ENCODE measurements around the gene F12.

The F12 gene

DNA sequence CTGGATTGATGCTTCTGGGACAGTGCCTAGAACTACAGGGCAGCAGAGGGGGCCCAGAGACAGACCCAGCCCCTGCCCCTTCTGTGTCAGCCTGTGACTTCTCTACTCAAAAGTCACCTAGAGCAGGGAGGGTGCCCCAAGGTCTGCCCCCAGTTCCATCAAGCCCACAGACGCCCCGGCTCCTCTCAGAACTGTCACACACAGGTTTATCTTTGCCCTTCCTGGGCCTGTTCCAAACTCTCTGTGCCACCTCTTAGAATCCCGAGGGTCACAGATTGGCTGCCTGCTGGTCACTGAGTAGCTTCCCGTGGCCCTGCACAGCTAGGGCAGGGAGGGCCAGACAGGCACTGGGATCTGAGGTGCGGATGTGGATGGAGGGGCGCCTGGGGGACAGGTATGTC, 49.9 kb downstream of the F12 start:
- peak overlapping the region; percentile 90 for H3K27ac Mint-ChIP-seq
- H3K9me3 Mint-ChIP-seq = peaks cover 8% of the 10 kb centered on the region
- H3K36me3 Mint-ChIP-seq (ENCODE audit: low read depth) = peaks cover 27% of the 10 kb centered on the region

DNA sequence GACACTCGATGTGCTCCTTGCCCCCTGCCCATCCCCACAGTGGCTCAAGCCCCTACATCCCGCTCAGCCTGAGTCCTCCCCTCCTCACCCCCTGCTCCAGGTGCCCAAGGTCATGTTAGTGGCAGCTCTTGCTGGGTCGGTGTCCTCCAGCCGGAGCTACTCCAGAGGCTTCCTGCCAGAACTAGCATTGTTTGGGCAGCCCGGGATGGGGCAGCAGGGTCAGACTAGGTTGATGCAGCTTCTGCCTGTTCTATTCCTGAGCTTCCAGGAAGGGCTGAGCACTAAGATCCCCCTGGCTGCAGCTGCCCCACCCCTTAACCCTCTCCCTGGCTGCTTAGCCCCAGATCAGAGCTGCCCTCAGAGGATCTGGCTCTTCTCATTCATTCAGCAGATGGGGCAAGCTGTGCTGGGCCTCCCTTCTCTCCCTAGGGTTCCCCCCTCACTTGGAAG, 51.0 kb downstream of the F12 start:
- H3K27me3 Mint-ChIP-seq = no peaks in the 10 kb centered on the region
- peaks cover 8% of the 10 kb centered on the region for H3K9me3 Mint-ChIP-seq
- H3K4me3 Mint-ChIP-seq = peak overlapping the region; percentile 89
- peaks cover 79% of the 10 kb centered on the region for H3K4me1 Mint-ChIP-seq (ENCODE audit: low read depth)
- peaks cover 27% of the 10 kb centered on the region for H3K36me3 Mint-ChIP-seq (ENCODE audit: low read depth)
- peak overlapping the region; percentile 90 for H3K27ac Mint-ChIP-seq
- no peak for DNase-seq

More for the DNA sequence above, 49.9 kb downstream of the F12 start:
- peak overlapping the region; percentile 89 for H3K4me3 Mint-ChIP-seq
- no peak for DNase-seq
- peaks cover 86% of the 10 kb centered on the region for H3K4me1 Mint-ChIP-seq (ENCODE audit: low read depth)
- H3K27me3 Mint-ChIP-seq = no peaks in the 10 kb centered on the region

GRCh38 chr5:177357459-177358351, 51.7 kb downstream of the F12 start, which contains the start of gene RGS14:
TSS of gene RGS14 (plus strand) at chr5:177357924. CDS start at chr5:177358025, 101 bp downstream.
- H3K4me3 Mint-ChIP-seq = peak within 1 kb of the TSS; percentile 89
- H3K9me3 Mint-ChIP-seq = peaks cover 8% of the 10 kb centered on the region
- H3K27ac Mint-ChIP-seq = peak within 1 kb of the TSS; percentile 92
- H3K36me3 Mint-ChIP-seq (ENCODE audit: low read depth) = peaks cover 27% of the 10 kb centered on the region
- peak; percentile 78 for DNase-seq
- H3K27me3 Mint-ChIP-seq = no peaks in the 10 kb centered on the region
- H3K4me1 Mint-ChIP-seq (ENCODE audit: low read depth) = peaks cover 72% of the 10 kb centered on the region

- Mint-ChIP-seq H3K4me3 (peak overlapping the region; percentile 89), H3K9me3 (peaks cover 8% of the 10 kb centered on the region), H3K4me1 (ENCODE audit: low read depth) (peaks cover 68% of the 10 kb centered on the region), H3K27ac (peak overlapping the region; percentile 92), H3K27me3 (no peaks in the 10 kb centered on the region), H3K36me3 (ENCODE audit: low read depth) (peaks cover 27% of the 10 kb centered on the region)
- DNase-seq = peak; percentile 47
Observed at GRCh38 chr5:177357146-177357458, 52.3 kb downstream of the F12 start.

DNA sequence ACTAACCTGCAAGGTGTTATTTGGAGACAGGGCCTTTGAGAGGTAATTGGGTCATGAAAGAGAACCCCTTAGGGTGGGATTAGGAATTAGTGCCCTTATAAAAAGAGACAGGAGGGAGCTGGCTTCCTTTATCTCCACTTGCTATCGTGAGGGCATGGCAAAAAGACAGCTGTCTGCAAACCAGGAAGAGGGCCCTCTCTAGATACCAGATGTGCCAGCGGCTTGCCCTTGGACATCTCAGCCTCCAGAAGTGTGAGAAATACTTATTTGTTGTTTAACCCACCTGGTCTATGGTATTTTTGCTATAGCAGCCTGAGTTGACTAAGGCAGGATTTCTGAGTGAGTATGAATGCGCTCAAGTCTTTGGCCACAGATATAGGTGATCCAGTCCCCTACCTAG, 52.6 kb downstream of the F12 start:
- Mint-ChIP-seq H3K27me3 (no peaks in the 10 kb centered on the region), H3K4me1 (ENCODE audit: low read depth) (peaks cover 68% of the 10 kb centered on the region), H3K27ac (no peak overlapping the region), H3K36me3 (ENCODE audit: low read depth) (peaks cover 26% of the 10 kb centered on the region), H3K9me3 (peaks cover 8% of the 10 kb centered on the region), H3K4me3 (peak overlapping the region; percentile 89)
- no peak for DNase-seq

DNA sequence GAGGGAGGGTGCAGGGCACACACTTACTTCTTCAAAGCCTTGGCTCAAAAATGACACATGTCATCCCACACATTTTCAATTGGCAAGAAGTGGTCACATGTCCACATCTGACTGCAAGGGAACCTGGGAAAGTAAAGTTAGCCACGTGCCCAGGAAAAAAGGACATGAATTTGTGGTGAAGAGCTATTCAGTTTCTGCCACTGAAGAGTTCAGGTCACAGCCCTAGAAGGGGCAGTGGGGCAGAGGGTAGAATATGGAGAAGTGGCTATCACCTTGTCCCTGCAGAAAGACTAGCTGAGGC, 53.5 kb downstream of the F12 start:
- Mint-ChIP-seq H3K4me1 (ENCODE audit: low read depth) (peaks cover 59% of the 10 kb centered on the region), H3K4me3 (no peak overlapping the region), H3K36me3 (ENCODE audit: low read depth) (peaks cover 30% of the 10 kb centered on the region), H3K9me3 (peaks cover 8% of the 10 kb centered on the region), H3K27me3 (no peaks in the 10 kb centered on the region), H3K27ac (no peak overlapping the region)
- DNase-seq = no peak

DNA sequence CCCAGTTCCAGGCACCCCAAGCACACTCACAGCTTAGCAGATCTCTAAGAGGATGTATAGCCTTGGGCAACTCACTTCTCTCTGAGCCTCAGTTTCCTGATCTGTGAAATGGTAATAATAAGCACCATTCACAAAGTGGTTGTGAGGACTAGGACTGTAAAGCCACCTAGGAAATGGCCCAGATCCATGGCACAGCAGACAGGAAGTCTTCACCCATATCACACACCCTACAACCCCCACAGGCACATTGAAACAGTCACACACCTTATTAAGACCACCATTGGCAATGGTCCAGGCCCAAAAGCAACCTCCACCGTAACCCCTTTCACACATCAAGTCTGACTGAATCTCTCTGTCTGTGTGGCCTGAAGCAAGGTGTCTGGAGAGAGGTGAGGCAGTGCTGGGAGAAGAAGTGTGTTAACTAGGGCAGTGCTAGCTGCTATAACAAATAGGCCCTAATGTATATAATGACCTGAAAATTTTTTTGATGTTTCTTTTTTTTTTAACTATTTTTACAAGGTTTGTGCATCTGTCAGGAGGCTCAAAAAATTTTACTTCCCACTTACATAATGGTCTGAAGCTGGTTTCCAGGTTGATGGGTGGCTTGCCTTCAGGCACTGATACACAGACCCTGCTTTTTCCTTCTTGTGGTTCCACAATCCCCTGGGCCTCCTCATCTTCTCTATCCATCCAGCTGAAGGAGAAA, 54.0 kb downstream of the F12 start:
- Mint-ChIP-seq H3K4me3 (no peak overlapping the region), H3K27ac (no peak overlapping the region), H3K27me3 (no peaks in the 10 kb centered on the region), H3K9me3 (peaks cover 8% of the 10 kb centered on the region), H3K36me3 (ENCODE audit: low read depth) (peaks cover 34% of the 10 kb centered on the region), H3K4me1 (ENCODE audit: low read depth) (peaks cover 61% of the 10 kb centered on the region)
- no peak for DNase-seq

DNA sequence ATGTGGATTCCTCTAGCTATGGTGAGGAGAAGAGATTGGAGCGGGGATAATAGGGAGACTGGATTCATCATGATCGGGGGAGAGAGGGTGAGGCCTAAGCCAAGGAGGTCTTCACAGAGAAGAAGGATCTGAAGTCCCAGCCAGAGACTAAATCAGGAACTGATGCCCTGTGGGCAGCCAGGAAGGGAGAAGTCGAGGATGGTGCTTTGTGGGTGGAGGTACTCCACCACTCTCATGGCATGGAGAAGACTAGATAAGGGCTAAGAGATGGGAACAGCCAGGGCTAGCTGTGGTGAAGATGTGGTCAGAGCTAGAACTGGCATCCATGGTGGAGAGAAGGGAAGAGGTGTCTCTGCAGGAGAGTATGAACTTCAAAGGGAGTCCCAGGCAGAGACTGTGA, 54.7 kb downstream of the F12 start:
- H3K4me1 Mint-ChIP-seq (ENCODE audit: low read depth) = peaks cover 61% of the 10 kb centered on the region
- H3K9me3 Mint-ChIP-seq = peaks cover 8% of the 10 kb centered on the region
- no peak for DNase-seq
- no peaks in the 10 kb centered on the region for H3K27me3 Mint-ChIP-seq
- no peak overlapping the region for H3K4me3 Mint-ChIP-seq
- H3K27ac Mint-ChIP-seq = no peak overlapping the region
- H3K36me3 Mint-ChIP-seq (ENCODE audit: low read depth) = peaks cover 33% of the 10 kb centered on the region

- DNase-seq = no peak
- H3K27ac Mint-ChIP-seq = no peak overlapping the region
- peaks cover 36% of the 10 kb centered on the region for H3K36me3 Mint-ChIP-seq (ENCODE audit: low read depth)
- no peak overlapping the region for H3K4me3 Mint-ChIP-seq
- H3K4me1 Mint-ChIP-seq (ENCODE audit: low read depth) = peaks cover 61% of the 10 kb centered on the region
- H3K9me3 Mint-ChIP-seq = peaks cover 8% of the 10 kb centered on the region
- H3K27me3 Mint-ChIP-seq = no peaks in the 10 kb centered on the region
Observed at GRCh38 chr5:177354256-177354655, 55.1 kb downstream of the F12 start.

DNA sequence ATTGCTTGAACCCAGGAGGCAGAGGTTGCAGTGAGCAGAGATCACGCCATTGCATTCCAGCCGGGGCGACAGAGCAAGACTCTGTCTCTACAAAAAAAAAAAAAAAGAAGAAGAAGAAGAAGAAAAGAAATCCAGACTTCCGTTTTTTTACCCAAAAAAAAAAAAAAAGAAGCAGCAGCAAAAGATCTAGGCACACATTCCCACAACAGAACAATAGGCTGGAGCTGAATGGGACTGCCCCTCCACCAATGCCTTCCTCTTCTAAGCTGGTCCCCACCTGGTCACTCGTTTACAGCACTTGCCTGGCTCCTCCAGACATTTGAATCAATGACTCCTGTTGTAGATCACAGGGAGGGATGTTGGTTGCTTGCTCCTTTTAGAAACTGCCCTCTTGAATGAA, 56.3 kb downstream of the F12 start:
- peaks cover 31% of the 10 kb centered on the region for H3K36me3 Mint-ChIP-seq (ENCODE audit: low read depth)
- no peaks in the 10 kb centered on the region for H3K27me3 Mint-ChIP-seq
- no peak for DNase-seq
- peaks cover 58% of the 10 kb centered on the region for H3K4me1 Mint-ChIP-seq (ENCODE audit: low read depth)
- H3K9me3 Mint-ChIP-seq = peaks cover 8% of the 10 kb centered on the region
- no peak overlapping the region for H3K4me3 Mint-ChIP-seq
- H3K27ac Mint-ChIP-seq = no peak overlapping the region

Measured in activated T-cell treated with anti-CD3 and anti-CD28 coated beads, Interleukin-2, amount 50 U/mL, for 24 hours (primary cell).